Fibroblast of villous mesenchyme (primary cell): Measurements from ENCODE around the gene HACE1. TPM values are rescaled to one million over a fixed set of nuclear protein-coding genes. Genes with fewer than 3 reads are reported as not detected.

Experiments used
- DNase-seq: peaks from one replicate; pipeline ENCODE4 v3.0.0-alpha.2; 2010; ENCODE audit warnings: low read depth
- H3K4me3 ChIP-seq: 2 replicates; pipeline ENCODE4 v1.5.1; 2011; ENCODE audit warnings: low read depth, mild to moderate bottlenecking, low read length
- CTCF ChIP-seq: IDR thresholded peaks from 2 replicates; pipeline ENCODE4 v1.5.1; 2012; ENCODE audit warnings: low read depth, mild to moderate bottlenecking, low read length; ENCODE audit not compliant: insufficient read depth
- total RNA-seq: library from RNA; depleted of rRNA; stranded (reverse); fragments of >200 nt; gene quantifications from 2 replicates; pipeline ENCODE4 v1.2.3, GENCODE V29; 2012

HACE1 gene
- total RNA-seq, 1 donor: 23.3 TPM

- no peak overlapping the region for H3K4me3 ChIP-seq
- no peak for DNase-seq
- no peak for TF ChIP-seq CTCF
Measured at GRCh38 chr6:104795363-104795762, 64.4 kb downstream of the HACE1 start.

DNA sequence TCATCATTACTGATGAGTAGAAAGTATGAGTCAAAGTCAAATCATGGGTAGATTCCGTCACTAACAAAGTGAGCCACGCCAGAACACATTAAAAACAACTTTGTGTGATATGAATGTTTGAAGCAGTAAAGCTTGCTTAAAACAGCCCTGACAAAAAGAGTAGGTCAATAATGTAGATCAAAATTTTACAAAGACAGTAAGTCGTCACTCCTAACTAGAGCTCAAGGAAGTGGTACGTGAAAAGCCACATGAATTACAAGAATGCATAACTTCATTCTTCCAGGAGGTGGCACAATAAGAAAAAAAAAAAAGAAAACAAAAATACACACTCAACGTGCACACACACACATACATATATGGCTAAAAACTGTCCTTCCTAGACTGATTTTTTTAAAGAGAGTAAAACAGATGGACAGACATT is 69.9 kb downstream of the HACE1 start:
- no peak for TF ChIP-seq CTCF
- no peak overlapping the region for H3K4me3 ChIP-seq
- peak; percentile 47 for DNase-seq

- DNase-seq: peak; percentile 29
- no peak for TF ChIP-seq CTCF
- H3K4me3 ChIP-seq: no peak overlapping the region
Measured at GRCh38 chr6:104788400-104788799, 71.3 kb downstream of the HACE1 start.

DNA sequence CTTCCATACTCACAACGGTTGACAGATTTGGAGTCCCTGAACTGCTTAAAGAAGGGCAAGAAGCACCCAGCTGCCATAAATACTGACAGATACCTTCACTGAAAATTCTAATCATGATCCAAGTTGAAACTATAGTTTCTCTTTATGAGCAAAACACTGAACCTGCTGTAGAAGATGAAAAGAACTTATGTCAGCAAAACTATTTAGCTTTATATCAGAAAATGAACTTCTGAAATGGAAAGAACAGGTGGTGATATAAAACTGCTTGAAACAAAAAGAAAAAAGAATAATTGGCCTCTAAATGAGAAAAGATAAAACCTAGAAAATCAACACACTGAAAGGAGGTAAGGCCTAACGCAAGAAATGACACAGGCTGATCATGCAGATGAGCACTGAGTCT is 72.4 kb downstream of the HACE1 start:
- H3K4me3 ChIP-seq: no peak overlapping the region
- no peak for DNase-seq
- no peak for TF ChIP-seq CTCF

DNA sequence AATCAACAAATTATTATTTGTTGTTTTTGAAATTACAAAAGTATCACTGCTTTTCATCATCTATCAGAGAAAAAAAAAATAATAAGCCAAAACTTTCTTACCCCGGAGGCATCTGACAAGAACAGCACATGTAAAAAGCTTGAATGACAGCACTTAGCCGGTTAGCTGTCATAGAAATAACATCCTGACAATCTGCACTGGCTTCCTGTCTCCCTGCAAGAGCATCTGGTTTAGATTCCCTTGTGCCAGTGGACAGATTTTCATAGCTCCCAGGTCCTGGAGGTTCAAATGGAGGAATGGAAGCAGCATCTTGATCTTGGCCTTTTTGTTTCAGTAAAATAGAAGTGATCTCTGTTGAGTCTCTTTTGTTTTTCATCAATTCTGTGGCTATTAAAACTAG is 74.8 kb downstream of the HACE1 start:
- no peak for TF ChIP-seq CTCF
- H3K4me3 ChIP-seq: no peak overlapping the region
- peak; percentile 41 for DNase-seq

- TF ChIP-seq CTCF: peak; percentile 53
- no peak overlapping the region for H3K4me3 ChIP-seq
- DNase-seq: peak; percentile 47
Measured at GRCh38 chr6:104771258-104771832, 88.4 kb downstream of the HACE1 start.

GRCh38 chr6:104768906-104769305 is 90.8 kb downstream of the HACE1 start:
- DNase-seq: no peak
- TF ChIP-seq CTCF: no peak
- H3K4me3 ChIP-seq: no peak overlapping the region
